ENCODE data around the gene KLF6.

The KLF6 gene

DNA sequence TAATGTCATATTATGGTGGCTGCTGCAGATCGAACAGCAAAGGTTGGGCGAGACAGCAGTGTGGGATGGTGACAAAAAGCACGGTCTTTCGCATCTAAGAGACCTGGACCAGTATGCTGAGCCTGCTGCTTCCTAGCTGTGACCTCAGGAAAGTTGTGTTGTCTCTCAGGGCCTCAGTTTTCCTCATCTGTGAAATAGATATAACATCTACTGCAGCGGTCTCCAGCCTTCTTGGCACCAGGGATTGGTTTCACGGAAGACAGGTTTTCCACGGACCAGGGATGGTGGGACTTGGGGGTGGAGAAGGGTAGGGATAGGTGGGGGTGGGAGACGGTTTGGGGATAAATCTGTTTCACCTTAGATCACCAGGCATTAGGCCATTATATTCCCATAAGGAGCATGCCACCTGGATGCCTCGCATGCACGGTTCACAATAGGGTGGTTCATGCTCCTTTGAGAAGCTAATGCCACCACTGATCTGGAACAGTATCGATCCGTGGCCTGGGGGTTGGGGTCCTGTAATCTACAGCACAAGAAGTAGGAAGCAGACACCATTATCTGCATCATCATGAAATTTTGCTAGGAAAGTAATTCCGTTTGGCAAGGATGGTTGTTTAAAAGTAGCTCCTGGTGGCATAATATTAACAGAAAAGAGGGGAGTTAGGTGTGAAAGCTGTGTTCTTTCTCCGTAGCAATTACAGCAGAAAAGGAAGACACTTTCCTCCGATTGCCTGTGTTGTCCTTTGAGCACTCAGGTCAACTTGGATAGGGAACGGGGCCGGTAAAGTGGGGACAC lies 10.8 kb downstream of the KLF6 start:
- DNase-seq = no peak

DNA sequence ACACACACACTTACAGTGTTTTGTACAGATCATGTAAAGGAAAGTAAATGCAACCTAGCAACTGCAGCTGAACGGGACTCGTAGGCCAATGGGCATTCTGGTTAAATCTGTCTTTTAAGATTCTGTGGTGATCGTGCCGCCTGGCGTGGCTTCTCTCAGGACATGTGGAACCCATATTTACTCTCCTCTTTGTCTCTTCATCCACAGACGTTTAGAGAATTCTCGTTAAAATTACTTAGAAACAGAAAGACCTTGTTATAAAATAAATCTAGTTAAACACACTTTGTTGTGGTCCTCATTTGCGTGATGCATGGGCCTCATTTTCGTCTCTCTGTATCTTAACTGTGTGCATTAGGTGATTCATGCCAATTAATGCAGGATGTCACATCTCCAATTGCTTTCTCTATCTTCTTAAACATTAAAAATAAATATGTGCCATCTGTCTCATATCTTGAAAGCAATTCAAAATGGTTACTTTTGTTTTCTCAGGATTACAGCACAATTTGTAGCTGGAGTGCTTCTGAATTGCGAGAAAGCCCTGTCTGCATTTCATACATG lies 11.5 kb downstream of the KLF6 start:
- DNase-seq = no peak

DNA sequence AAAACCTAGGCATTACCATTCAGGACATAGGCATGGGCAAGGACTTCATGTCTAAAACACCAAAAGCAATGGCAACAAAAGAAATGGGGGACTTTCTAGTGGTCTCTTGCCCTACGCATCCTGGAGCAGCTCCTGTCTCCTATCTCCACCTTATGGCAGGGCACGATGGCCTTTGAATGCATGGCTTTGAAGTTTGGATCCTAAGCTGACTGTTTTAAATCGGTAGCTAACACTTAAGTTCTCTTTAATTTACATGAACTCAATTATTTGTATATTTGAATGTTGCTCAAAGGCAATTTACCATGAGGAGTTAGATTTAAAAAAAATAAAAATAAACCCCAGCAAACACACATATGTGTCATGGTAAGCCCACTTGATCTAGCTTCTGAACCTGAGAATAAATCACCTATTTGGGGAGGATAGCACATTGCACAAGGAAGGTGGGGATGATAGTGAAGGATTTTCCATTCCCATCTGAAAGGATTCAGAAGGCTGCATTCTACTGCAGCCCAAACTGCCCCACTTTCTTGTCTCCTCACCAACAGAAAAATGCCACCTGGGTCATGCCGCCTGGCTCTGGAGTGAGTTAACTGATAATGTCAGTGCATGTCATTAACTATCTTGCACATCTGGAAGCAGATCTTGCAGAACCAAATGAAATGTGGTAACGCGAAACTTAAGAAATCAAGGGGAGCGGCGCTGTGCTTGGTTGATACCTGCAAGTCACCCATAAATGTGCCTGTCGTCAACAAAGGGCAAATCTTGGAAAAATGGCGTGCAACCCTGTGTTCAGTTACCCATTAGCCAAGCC lies 12.4 kb downstream of the KLF6 start:
- no peak for DNase-seq

DNA sequence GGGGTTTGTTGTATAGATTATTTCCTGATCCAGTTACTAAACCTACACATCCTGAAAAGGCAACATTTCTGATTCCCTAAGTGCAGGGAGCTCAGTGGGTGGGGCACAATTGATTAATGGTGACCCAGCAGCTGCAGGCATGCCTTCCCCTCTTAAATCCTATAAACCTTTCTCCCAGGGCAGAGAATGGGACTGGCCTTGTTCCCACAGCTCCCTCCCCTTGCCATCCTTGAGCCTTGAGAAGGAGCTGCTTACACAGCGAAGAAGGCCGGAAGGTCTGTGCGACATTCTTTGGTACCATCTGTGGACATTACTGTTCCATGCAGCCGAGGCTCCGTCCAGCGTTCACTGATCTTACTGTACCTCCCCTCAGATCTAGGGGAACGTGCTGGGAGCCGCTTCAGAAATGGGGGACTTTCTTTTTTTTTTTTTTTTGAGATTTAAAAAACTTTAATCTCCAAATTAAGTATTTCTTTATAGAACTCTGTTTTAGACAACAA lies 14.3 kb downstream of the KLF6 start:
- DNase-seq = no peak

DNA sequence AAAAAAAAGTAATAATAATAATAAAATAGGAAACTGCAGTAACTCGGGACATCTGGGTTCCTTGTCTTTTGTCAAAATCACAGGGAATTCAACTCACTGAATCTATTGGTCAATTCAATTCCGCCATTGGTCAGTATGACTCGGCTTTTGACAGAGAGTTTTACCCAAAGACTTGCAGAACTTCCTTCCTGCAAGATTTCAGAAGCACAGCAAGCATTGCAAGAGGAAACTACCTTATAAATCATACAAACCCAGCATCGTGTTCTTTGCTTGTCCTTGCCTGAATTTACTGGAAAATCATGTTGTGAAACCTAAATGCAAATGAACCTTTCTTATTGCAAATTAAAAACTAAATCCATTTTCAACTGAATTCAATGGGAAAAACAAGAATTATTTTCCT lies 15.5 kb downstream of the KLF6 start:
- DNase-seq = no peak

DNA sequence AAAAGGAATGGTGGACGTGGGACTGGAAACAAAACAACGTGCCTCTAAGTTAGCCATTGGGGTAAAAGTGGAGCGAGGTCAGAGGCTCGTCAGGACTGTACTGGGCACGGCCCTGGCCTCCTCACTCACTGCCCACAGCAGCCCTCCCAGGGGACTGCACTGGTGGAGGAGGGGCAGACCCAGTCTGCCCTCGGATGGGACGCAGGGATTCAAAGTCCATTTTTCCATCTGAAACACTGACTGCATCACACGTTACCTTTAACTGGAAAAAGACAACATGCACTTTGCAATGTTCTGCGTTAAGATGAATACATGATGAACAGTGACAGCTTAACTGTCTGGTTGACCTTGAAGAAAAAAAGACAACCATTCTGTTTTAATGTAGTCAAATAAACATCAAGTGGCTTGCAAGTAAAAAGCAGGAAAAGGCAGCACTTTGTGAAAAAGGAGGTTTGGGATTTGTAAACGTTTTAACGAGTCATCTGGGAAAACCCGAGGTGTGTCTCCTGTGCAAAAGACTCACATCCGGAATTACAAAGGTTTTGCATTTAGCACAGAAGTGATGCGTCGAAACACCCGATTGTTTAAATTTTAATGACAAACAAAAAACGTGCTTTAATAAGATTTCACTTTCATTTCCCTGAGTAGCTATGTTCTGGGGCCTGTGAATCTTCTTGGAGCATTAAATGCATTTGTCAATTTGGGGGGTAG lies 18.8 kb downstream of the KLF6 start:
- DNase-seq = no peak

DNA sequence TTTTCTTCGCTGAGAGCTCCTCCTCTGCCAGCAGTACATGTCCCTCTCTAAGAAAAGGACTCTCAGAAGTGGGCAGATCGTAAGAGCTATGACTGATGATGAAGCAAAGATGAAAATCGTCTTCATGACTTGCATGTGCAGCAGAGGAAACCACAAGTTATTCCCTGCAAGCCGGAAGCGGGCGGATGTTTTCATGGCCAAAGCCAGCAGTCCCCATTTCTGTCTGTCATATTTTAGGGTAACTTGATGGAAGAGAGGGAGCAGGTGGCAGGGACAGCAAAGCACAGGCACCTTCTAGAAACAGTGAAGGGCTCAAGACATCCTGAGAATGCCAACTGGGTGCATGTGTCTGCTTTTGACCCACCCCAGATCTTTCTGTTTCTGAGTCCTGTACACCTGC lies 19.9 kb downstream of the KLF6 start:
- no peak for DNase-seq

DNA sequence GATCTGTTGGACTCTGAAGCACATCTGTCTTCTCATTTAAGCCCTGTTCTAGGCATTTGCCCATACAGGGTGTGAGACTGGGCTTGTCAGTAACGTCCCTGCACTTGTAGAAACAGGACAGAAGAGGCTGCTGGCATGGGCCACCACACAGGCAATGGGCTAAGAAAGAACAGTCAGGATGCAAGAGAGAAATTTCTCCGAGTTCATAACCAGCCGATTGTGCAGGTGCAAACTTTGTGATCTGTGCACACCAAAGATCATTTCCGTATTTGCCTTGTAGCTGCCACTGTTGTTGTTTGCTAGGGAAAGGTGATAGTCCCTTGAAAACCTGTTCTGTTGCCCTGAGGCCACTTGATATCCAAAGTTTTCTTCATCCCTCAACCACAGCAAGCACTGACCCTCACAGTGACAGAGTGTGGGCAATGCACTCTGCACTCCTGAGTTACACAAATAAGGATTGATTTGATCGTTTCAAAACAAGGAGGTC lies 20.3 kb downstream of the KLF6 start:
- no peak for DNase-seq

DNA sequence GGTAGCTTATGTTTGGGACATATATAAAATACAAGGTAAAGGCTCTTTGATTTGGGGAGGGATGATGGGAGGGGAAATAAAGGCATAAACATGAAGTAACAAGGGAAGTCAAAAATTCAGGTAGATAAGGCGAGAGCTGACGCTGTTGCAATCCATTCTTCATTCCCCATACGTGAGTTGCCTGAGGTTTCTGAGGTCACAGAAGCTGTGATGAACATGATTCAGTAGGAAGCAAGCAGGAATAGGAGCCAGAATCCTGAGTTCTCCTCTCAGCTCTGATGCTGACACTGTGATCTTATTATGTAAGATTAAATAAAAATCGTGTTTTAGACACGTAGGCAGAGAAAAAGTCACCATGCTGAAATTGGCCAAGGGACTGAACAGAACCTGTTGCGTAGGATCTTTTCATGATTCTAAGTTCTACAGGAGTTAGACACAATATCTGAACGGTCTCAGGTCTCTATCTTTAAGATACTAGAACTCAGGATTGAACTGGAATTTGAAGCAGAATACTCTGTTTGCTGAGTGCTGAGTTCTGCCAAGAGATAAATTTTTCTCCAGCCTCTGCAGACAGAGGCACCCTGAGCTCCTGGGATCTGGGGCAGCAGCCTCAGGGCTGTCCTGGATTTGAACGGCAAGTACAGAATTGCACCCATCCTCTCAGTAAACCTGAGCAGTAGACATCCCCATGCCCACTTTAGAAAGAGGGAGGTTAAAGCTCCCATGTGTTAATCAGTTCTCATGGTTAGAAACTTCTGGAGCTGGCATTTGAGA lies 21.0 kb downstream of the KLF6 start:
- no peak for DNase-seq

DNA sequence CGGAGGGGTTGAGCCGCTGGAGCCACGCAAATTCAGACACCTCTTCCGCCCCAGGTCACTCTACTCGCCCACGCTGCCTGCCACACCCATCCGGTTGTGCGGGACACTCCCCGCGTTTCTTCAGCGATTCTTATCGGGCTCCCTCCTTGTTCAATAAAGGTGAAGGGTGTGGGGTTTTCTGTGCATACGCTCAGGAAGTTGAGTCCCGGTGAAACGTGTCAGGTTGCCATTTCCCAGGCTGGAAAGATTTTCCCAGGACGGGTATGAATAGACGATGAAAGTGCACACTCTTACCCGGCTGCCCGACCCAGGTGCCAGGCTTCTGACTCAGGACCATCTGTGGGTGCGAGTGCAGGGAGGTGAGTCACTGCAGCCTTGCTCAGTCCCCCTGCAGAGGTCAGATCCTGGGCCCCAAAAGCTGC lies 22.0 kb downstream of the KLF6 start:
- DNase-seq = no peak

DNA sequence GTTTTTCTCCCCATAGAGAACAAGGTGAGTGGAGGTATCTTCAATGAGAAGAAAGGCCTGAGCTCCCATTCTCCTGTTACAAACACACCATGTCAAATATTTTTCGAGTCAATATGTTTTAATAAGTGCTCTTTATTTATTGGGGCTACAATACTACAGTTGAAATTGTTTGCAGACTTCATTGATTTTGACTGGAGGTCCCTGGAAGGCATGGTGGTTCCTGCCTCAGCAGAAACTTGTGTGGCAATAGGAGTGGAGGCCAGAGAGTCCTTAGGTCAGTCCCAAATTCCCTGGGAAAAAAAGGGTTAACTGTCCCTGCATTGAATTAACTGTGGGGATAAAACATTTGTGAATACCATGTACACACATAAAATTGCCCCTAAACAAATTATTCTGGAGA lies 22.7 kb downstream of the KLF6 start:
- DNase-seq = no peak

DNA sequence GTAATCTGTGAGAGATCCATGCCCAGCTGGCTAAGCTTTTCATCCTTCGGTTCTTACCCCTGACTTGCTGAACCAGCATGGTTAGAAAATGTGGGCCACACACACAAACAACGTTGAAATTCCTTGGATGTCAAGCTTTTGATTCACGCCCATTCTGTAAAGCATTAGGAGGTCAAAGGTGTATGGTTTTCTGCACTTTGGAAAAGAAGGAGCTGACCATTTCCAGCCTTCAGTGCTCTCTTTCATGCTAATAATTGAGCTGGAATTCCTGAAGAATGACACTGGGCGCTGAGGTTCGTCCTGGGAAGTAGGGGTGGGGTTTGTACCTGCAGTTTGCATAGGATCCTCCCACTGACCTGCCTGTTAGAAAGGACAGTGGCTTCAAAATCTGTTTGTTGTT lies 23.1 kb downstream of the KLF6 start:
- DNase-seq = no peak

DNA sequence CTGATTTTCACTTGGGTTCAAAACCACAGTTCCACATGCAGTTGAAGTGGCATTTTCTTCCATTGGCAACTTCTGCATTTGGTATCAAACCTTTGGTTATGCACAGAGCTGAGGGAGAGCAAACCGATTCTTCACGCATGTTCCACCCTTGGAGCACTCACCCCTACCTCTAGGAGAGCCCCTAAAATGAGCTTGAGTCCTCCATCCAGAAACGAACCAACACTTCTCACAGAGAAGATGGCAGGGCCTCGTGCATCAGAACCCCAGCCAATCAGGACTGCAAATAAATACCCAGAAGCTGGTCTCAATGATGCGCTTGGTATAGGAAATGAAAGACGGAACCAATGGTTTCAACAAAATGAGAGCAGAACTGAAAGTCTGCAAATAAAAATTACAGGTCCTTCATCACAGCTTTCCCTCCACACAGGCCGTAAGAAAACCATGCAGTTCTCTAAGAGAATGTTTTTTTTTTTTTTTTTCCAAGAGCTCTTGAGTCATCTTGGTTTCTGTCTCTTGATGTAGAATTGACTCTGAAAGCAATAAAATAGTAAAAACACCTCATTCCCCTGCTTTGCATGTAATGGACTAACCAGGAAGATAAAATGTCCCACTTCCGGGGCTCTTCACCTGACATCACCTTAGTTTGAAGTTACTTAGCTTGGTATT lies 23.9 kb downstream of the KLF6 start:
- no peak for DNase-seq

DNA sequence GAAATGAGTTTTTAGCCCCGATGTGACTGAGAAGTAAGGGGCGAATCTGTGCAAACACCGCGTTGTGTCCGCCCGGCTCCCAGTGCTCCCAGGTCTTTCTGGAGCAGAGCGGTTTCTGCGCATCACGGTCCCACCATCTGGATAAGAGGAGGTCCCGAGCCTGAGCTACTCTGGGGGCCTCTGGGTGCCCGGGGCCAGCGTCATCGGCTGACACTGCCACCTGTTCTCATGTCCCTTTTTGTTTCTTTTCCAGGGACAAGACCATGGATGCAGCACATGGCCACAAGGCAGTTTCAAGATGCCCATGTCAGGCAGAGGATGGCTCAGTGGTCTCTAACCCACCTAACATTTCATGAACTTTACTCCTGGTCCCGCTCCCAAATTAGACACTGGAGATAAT lies 24.9 kb downstream of the KLF6 start:
- DNase-seq = no peak

DNA sequence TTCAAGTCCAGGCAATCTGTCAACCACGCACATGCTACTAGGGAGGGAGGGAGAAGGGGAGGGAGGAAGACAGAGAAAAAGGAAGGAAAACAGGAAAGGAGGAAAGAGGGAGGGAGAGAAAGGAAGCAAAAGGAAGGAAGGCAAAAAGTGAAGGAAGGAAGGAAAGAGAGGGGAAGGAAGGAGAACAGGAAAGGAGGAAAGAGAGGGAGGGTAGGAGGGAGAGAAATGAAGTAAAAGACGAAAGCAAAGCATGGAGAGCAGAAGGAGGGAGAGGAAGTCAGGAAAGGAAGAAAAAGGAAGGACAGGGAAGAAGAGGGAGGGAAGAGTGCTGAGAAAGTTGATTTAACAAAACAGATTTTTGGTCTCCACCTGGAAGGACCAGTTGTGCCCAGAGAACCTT lies 25.6 kb downstream of the KLF6 start:
- no peak for DNase-seq

DNA sequence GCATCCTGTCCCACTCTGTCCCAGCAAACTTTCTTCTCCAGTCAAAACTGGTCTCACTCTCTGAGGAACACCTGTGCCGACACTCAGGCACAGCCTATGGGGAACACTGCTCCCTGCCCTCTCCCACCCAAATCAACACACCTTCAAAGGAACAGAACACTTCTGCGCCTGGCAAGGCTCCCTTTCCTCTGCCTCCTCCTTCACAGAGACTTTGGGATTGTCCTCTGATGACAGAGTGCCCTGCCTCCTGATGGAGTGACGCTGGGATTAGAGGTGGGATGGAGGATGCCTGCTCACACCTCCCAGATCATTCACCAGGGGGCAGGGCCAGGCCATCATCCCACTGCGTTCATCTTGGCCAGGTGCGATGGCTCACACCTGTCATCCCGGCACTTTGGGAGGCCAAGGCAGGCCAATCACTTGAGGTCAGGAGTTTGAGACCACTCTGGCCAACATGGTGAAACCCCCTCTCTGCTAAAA lies 26.5 kb downstream of the KLF6 start:
- DNase-seq = no peak

DNA sequence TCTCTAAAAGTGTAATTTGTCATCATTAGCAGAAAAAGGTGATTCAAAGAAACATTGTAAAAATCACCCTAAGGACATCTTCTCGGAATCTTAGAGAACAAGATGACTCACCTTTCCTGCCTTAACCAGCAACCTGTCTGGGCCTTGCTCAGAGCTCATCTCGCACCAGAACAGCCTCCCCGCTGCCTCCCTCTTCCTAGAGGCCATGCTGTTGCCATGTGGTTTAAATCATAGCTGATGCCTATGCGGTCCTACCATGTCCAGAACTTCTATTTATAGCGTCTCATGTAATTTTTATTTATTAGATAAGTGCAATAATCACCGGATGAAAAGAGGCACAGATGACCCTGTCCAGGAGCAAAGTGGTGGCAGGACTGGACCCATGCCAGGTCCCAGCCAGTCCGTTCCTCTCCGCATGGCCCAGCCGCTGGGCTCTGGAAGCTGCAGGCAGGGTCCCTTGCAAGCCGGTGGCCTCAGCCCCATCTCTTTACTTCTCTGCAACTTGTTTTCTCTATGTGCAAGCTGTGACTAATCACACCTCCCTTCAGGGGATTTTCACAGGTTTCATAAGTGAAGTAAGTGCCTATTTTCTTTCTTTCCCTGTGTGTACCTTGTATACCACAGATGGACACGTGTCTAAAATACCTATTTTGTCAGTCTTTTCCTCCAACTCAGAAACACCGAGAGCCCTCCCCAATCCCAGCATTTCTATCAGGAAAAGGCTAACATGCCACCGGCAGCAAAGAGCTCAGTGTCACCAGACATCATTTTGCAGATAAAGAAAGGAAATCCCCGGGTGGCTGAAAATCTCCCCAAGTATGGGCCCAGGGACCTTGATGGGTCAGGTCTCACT lies 27.1 kb downstream of the KLF6 start:
- no peak for DNase-seq

DNA sequence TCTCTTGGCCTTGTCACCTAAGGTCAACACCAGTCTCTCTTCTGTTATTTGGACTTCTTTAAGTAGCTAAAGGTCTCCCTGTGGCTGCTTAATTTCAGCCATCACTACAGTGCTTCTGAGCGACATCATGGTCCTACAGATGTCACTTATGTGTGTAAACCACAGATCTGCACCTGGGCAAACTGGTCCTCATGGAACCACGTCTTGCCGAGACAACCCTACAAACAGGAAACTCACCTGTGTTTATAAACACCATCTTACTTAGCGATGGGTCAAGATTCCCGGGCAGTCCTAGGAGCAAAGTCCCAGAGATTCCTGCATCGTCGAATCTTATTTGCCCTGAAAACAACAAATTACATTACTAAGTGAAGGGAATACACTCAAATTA lies 27.8 kb downstream of the KLF6 start:
- DNase-seq = no peak

DNA sequence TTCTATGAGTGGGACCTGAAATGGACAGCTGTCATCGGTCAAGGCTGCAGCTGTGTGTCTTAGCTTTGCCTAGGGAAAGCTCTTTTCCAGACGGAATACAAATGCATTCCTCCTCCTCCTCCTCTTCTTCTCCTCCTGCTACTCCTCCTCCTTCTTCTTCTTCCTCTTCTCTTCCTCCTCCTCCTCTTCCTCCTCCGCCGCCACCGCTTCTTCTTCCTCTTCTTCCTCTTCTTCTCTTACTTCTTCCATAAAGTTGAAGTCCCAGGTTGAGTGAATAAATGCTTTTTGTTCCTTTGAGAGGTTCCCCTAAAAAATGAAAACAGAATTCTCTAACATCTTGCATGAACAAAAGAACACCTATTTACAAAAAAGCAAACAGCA lies 28.7 kb downstream of the KLF6 start:
- DNase-seq = no peak
